ENCODE measurements around the gene THADA. TPM values are rescaled to one million over a fixed set of nuclear protein-coding genes. Genes with fewer than 3 reads are reported as not detected.

The THADA gene
- polyA plus RNA-seq, 1 donor (not counting 4 experiments of a cell fraction or from before 2014, with no cell fraction given), result 22.6 TPM

DNA sequence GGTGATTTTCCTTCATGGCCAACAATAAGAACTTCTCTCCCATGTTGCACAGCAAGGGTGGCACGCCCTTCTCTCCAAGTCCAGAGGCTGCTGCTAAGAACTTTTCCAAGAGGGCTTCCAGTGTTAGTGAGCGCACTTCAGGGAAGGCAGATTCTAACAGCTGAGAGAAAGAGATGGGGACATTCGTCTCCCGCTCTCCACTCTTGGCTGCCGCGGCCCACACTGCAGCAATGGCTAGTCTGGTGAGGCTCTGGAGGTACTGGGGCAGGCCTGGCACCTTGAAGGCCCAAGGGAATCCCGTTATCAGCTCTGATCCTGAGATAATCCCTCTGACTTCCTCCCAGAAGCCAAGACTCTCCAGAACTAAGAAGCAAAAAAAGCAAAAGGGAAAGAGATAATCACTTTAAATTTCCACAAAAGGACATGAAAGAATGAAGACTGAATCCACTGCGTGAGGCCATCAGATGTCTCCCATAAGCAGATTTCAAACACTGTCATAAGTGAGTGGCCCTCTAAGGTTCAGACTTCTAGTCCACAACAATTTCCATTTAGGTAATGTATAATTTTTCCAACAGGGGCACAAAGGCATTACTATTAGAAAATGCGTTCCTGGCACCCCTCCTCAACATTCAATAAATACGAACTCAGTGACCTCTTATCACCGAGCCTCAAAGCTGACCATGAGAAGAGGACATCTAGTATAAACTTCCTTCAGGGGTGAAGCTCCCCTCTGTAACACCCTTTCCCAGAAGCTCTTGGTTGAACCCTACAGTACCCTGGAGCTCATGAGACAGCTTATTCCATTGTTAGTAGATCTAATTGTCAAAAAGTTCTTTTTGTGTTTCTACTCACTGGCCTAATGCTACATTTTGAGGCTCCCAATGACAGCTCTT lies 302.7 kb downstream of the THADA start:
- H3K79me2 ChIP-seq (ENCODE audit: control insufficient read depth, insufficient read depth, low read length), result no peaks in the 10 kb centered on the region
- no peak for FAIRE-seq
- H3K4me2 ChIP-seq (ENCODE audit: control insufficient read depth, extremely low read depth, insufficient read depth, low read depth, low read length), result peak overlapping the region; percentile 9
- H2AFZ ChIP-seq (ENCODE audit: control insufficient read depth, low read length), result no peak overlapping the region
- dilution Hi-C loops (cut with MboI; ENCODE audit: extremely low pct_ligation_motif_present, low sequenced_read_pairs), result no loop called here
- no peaks in the 10 kb centered on the region for H3K9me1 ChIP-seq (ENCODE audit: control insufficient read depth, extremely low read depth, insufficient read depth, low read length)
- no peak overlapping the region for H3K4me3 ChIP-seq (ENCODE audit: control insufficient read depth in 2 of 3, extremely low read depth in 1 of 3, insufficient read depth in 2 of 3, low read depth in 1 of 3, low read length in 3 of 3)
- TF ChIP-seq, protein P1, sequence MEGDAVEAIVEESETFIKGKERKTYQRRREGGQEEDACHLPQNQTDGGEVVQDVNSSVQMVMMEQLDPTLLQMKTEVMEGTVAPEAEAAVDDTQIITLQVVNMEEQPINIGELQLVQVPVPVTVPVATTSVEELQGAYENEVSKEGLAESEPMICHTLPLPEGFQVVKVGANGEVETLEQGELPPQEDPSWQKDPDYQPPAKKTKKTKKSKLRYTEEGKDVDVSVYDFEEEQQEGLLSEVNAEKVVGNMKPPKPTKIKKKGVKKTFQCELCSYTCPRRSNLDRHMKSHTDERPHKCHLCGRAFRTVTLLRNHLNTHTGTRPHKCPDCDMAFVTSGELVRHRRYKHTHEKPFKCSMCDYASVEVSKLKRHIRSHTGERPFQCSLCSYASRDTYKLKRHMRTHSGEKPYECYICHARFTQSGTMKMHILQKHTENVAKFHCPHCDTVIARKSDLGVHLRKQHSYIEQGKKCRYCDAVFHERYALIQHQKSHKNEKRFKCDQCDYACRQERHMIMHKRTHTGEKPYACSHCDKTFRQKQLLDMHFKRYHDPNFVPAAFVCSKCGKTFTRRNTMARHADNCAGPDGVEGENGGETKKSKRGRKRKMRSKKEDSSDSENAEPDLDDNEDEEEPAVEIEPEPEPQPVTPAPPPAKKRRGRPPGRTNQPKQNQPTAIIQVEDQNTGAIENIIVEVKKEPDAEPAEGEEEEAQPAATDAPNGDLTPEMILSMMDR (optimal IDR thresholded peaks at IDR 0.05 in 1 of 3, IDR thresholded peaks at IDR 0.05 in 1 of 3, conservative IDR thresholded peaks at IDR 0.05 in 1 of 3; ENCODE audit: extremely low read depth in 1 of 3, insufficient read depth in 2 of 3, low read length in 3 of 3), result no peak
- TF ChIP-seq EZH2 (IDR thresholded peaks at IDR 0.05; ENCODE audit: low read length), result no peak
- no peaks in the 10 kb centered on the region for H3K27me3 ChIP-seq (ENCODE audit: control insufficient read depth, extremely low read depth, insufficient read depth, low read length)
- H3K36me3 ChIP-seq (ENCODE audit: control insufficient read depth in 2 of 2, extremely low read depth in 1 of 2, insufficient read depth in 2 of 2, low read length in 2 of 2), result peaks cover 0 to 16% of the 10 kb centered on the region in 2 experiments
- H4K20me1 ChIP-seq (ENCODE audit: control insufficient read depth, extremely low read depth, insufficient read depth, low read length), result no peaks in the 10 kb centered on the region
- no peaks in the 10 kb centered on the region for H3K9me3 ChIP-seq (ENCODE audit: control insufficient read depth, low read depth, low read length)
- H3K4me1 ChIP-seq (ENCODE audit: control insufficient read depth, extremely low read depth, insufficient read depth, low read length), result peaks cover 15% of the 10 kb centered on the region
- peak overlapping the region; percentile 72 for H3K27ac ChIP-seq (ENCODE audit: control insufficient read depth, insufficient read depth, low read length)
- H3K9ac ChIP-seq (ENCODE audit: control insufficient read depth, extremely low read depth, insufficient read depth, low read length), result no peak overlapping the region
- DNase-seq (ENCODE audit: low read depth, low spot score), result no peak

DNA sequence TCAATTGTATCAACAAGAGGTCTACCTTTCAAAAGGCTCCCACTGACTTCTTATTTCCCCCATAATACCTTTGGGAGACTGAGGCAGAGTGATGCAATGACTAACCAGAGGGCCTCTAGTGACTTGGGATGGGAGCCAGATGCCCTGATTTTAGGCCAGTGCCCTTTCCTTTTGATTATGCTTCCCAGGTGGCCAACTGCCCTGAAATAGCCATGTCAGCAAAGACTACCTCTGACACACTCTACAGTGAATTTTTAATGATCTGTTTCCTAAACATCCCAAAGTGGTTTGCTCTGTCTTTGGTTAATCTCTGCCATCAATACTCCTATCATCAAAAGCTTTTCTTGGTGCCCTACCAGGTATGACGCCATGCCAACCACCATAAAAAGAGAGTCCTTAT lies 303.5 kb downstream of the THADA start:
- no peak for FAIRE-seq
- H3K27ac ChIP-seq (ENCODE audit: control insufficient read depth, insufficient read depth, low read length), result no peak overlapping the region
- dilution Hi-C loops (cut with MboI; ENCODE audit: extremely low pct_ligation_motif_present, low sequenced_read_pairs), result no loop called here

More for the DNA sequence above, 303.5 kb downstream of the THADA start:
- no peak for DNase-seq (ENCODE audit: low read depth, low spot score)
- no peak for TF ChIP-seq EZH2 (IDR thresholded peaks at IDR 0.05; ENCODE audit: low read length)
- TF ChIP-seq, protein P1 (optimal IDR thresholded peaks at IDR 0.05 in 1 of 3, IDR thresholded peaks at IDR 0.05 in 1 of 3, conservative IDR thresholded peaks at IDR 0.05 in 1 of 3; ENCODE audit: extremely low read depth in 1 of 3, insufficient read depth in 2 of 3, low read length in 3 of 3), result no peak
- H3K4me3 ChIP-seq (ENCODE audit: control insufficient read depth in 2 of 3, extremely low read depth in 1 of 3, insufficient read depth in 2 of 3, low read depth in 1 of 3, low read length in 3 of 3), result no peak overlapping the region
- no peaks in the 10 kb centered on the region for H3K9me1 ChIP-seq (ENCODE audit: control insufficient read depth, extremely low read depth, insufficient read depth, low read length)
- H3K4me2 ChIP-seq (ENCODE audit: control insufficient read depth, extremely low read depth, insufficient read depth, low read depth, low read length), result no peak overlapping the region
- no peaks in the 10 kb centered on the region for H3K9me3 ChIP-seq (ENCODE audit: control insufficient read depth, low read depth, low read length)
- H3K79me2 ChIP-seq (ENCODE audit: control insufficient read depth, insufficient read depth, low read length), result no peaks in the 10 kb centered on the region
- no peak overlapping the region for H2AFZ ChIP-seq (ENCODE audit: control insufficient read depth, low read length)
- H3K27me3 ChIP-seq (ENCODE audit: control insufficient read depth, extremely low read depth, insufficient read depth, low read length), result no peaks in the 10 kb centered on the region
- H3K9ac ChIP-seq (ENCODE audit: control insufficient read depth, extremely low read depth, insufficient read depth, low read length), result no peak overlapping the region
- H4K20me1 ChIP-seq (ENCODE audit: control insufficient read depth, extremely low read depth, insufficient read depth, low read length), result no peaks in the 10 kb centered on the region
- H3K4me1 ChIP-seq (ENCODE audit: control insufficient read depth, extremely low read depth, insufficient read depth, low read length), result peaks cover 15% of the 10 kb centered on the region
- H3K36me3 ChIP-seq (ENCODE audit: control insufficient read depth in 2 of 2, extremely low read depth in 1 of 2, insufficient read depth in 2 of 2, low read length in 2 of 2), result peaks cover 0 to 16% of the 10 kb centered on the region in 2 experiments

Measured in keratinocyte (primary cell).